Measurements from ENCODE around the gene ZNRF4.

ZNRF4 gene

DNA sequence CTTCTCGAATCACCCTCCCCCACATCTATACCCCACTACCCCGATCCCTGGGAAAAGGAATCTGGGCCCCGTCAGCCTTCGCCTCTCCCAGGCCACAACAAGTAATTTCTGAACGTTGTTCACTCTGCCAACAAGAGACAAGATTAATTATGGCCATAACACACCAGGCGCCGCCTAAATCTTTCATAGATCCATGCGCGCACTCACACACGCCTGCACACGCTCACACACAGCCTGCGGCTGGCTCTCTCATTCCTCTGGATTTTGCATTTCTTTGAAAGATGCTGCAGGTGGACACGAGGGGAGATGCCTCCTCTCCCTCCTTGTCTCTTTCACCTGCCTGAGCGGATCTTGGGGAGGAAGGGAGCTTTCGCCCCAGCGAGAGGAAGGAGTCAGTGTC, 17.1 kb downstream of the ZNRF4 start:
- no peak for DNase-seq (ENCODE audit: low spot score)
- TF ChIP-seq, protein P1, sequence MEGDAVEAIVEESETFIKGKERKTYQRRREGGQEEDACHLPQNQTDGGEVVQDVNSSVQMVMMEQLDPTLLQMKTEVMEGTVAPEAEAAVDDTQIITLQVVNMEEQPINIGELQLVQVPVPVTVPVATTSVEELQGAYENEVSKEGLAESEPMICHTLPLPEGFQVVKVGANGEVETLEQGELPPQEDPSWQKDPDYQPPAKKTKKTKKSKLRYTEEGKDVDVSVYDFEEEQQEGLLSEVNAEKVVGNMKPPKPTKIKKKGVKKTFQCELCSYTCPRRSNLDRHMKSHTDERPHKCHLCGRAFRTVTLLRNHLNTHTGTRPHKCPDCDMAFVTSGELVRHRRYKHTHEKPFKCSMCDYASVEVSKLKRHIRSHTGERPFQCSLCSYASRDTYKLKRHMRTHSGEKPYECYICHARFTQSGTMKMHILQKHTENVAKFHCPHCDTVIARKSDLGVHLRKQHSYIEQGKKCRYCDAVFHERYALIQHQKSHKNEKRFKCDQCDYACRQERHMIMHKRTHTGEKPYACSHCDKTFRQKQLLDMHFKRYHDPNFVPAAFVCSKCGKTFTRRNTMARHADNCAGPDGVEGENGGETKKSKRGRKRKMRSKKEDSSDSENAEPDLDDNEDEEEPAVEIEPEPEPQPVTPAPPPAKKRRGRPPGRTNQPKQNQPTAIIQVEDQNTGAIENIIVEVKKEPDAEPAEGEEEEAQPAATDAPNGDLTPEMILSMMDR (IDR thresholded peaks at IDR 0.05): no peak
- H3K27ac ChIP-seq: no peak overlapping the region

DNA sequence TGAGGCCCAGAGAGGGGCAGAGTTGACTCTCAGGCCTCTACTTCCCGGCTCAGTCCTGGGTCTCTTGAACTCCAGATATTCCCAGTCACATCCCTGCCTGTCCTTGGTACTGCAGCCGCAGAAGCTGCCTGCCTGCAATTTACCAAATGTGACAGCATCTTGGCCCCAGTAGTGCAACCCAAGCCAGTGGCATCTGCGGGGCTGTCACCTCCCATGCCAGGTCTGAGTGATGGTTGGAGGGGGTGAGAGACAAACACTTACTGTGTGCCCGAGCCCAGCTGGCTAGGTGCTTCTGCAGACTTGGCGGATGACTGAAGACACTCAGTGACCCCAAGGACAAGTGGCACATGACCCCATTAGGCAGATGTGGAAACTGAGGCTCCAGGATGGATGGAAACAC, 18.4 kb downstream of the ZNRF4 start:
- TF ChIP-seq, protein P1 (IDR thresholded peaks at IDR 0.05): no peak
- Histone ChIP-seq H3K4me3 (no peak overlapping the region), H3K27ac (no peak overlapping the region)
- no peak for DNase-seq (ENCODE audit: low spot score)

More for the DNA sequence above, 17.1 kb downstream of the ZNRF4 start:
- H3K4me3 ChIP-seq: no peak overlapping the region

DNA sequence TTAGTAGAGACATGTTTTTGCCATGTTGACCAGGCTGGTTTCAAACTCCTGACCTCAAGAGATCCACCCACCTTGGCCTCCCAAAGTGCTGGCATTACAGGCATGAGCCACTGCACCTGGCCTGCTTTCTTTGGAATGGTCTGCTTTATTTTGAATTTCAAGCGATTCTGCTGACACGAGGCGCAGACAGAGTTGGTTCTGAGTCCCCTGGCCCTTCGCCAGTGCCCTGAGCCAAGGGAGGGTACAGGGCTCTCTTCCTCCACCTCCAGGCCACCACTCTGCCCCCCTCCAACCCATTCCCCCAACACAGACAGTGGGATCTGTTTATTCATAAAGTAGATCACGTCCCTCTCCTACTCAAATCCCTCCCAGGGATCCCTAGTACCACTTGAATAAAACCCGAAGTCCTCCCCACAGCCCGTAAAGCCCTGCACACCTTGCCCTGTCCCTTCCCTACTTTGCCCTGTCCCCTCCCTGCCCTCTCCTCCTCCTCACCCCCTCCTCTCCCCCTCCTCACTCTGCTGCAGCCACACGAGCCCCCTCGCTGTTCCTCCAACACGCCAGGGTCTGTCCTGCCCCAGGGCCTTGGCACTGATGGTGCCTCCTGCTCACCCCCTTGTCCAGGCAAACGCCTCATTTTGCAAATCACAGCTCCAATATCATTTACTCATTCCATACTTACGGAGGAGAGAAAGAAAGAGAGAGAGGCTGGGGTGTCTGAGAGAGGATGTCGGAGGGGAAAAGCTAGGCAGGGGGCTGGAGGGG, 22.4 kb downstream of the ZNRF4 start:
- Histone ChIP-seq H3K4me3 (no peak overlapping the region), H3K27ac (no peak overlapping the region)
- no peak for DNase-seq (ENCODE audit: low spot score)
- TF ChIP-seq, protein P1 (IDR thresholded peaks at IDR 0.05): no peak

DNA sequence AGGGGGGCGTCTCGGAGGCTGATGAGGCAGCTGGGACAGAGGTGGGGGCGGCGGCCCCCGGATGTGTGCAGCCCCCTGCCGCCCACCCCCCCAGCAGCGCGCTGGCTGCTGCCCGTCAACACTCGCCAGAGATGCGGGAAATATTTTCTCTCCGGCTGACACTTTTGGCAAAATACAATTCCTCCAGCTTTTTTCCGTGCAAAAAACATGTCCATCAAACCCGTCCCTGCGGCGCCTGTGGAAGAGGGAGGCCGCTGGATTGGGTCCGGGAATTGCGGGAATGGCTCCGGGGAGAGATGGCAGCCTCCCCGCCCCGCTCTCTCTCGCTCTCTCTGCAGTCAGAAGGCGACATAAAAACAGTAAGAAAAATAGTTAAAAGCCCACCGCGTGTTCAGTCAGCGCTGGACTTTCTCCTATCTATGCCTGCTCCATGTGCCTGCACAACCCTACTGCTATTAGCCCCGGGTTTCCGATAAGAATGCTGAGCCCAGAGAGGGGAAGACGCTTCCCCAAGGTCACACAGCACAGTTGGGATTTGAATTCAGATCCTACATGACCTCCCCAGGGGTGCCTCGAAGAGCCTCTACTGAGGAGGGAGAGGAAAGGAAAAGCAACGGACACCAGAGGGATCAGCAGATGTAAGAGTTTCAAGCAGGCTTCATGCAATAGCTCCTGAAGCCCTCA, 23.2 kb downstream of the ZNRF4 start:
- no peak overlapping the region for H3K4me3 ChIP-seq
- TF ChIP-seq, protein P1 (IDR thresholded peaks at IDR 0.05): no peak
- no peak overlapping the region for H3K27ac ChIP-seq
- DNase-seq (ENCODE audit: low spot score): no peak

DNA sequence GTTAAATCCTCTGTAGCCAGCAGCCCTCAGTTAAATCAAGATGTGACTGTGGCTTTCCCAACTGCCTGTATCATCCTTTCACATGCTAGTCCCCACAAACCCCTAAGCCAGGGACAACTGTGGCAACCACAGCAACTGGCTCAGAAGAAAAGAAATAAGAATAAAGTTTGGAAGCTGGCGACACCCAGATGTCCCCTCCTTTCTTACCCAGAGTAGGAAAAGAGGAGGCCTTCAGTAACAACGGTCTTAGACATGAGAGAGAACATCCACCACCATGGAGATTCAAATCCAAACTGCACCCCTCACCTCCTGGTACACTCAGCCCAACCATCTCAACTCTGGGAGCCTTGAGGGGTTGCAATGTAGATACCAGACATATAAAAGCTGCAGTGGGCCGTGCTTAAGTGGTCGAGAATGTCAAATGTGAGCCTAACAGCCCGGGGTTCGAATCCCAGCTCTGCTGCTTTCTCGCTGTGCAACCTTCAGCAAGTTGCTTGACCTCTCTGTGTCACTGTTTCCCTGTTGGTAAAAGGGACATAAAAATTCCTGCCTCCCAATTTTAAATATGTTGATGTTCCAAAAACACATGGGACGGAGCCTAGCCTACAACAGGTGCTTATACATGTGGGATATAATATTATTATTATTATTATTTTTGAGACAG, 23.8 kb downstream of the ZNRF4 start:
- TF ChIP-seq, protein P1 (IDR thresholded peaks at IDR 0.05): no peak
- Histone ChIP-seq H3K27ac (no peak overlapping the region), H3K4me3 (no peak overlapping the region)
- no peak for DNase-seq (ENCODE audit: low spot score)

DNA sequence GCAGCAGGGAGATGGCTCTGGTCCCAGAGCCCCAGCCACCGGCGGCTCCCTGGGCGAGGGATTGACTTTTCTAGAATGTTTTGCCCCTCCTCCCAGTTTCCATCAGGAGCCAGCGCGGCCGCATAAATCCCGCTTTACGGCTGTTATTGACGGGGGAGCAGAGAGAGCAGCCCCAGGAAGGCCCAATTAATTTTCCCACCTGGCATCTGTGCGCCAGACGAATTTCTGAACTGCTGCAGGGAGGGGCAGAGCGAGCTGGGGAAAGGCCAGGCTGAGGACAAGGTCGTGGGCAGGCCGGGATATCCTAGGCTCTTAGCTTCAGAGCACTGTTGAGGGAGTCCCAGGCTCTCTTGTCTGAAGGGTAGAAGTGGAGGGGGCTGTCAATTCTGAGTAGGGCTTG, 24.7 kb downstream of the ZNRF4 start:
- no peak overlapping the region for H3K4me3 ChIP-seq
- TF ChIP-seq, protein P1 (IDR thresholded peaks at IDR 0.05): no peak
- no peak overlapping the region for H3K27ac ChIP-seq
- DNase-seq (ENCODE audit: low spot score): no peak
